DMS153 (cell line): ENCODE results near the gene UACA.

Source experiments
- DNase-seq: peaks from one replicate; lab custom pipeline; 2025; lab: John Stamatoyannopoulos, UW

UACA gene

GRCh38 chr15:70788114-70789049, 25.0 kb upstream of the UACA start:
- DNase-seq = no peak

- DNase-seq = no peak
Measured at GRCh38 chr15:70786996-70787395, 23.6 kb upstream of the UACA start.

DNA sequence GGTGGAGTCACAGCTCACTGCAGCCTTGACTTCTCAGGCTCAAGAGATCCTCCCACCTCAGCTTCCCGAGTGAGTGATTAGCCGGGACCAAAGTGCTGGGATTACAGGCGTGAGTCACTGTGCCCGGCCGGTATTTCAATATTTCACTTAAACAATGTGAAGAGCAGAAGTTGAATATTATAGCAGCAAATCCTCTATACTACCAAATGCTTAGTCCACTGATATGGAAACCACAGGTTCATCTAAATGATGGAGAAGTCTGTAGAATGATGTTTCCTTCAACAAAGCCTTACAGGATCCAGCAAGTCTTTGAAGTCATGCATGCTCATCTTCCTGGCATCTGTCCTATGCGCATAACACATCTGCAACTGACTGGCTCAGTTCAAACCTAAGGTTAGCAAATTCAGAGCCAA, 20.3 kb upstream of the UACA start:
- DNase-seq = no peak

- no peak for DNase-seq
Measured at GRCh38 chr15:70783041-70783440, 19.7 kb upstream of the UACA start.

DNA sequence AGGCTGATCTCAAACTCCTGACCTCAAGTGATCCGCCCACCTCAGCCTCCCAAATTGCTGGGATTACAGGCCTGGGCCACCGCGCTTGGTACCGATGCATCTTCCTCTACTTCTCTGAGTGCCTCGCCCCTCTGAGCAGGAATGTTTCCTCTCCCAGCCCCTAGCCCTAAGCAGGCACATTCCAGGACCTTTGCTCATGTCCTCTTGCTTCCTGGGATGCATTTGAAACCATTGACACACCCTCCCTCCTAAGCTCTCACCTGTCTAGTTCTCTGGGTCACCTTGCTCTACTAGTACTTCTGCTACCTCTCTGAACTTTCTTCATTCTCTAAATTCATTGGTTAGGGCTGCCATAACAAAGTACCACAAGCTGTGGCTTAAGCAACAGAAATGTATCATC, 17.9 kb upstream of the UACA start:
- DNase-seq = no peak

DNA sequence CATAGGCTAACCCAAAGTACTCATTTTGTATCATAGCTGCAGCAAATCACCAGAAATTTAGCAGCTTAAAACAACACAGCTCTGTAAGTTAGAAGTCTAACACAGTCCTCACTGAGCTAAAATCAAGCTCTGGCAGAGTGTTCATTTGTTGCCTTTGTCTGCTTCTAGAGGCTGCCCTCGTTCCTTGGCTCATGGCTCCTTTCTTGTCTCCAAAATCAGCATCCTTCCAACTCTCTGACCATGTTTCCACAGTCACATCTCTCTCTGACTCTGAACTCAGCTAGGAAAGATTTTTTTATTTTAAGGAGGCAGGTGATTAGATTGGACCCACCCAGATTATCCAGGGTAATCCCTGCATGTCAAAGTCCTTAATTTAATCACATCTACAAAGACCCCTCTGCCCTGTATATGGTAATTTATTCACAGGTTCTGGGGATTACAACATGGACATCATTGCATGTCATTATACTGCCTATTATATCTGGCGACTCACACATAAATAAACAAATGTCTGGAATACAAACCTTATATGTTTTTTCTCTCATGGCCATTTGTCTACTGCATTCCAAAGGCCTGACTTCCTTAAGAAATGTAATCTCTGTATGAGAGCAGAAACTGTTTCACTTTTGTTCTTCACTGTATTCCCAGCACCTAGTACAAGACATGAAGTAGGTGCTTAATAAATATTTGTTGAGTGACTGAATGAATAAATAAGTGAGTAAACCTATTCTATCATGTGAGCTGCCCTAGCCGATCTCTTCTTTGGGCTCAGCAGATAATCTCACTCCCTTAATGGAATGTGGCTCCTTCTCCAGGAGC, 15.1 kb upstream of the UACA start:
- DNase-seq = no peak

DNA sequence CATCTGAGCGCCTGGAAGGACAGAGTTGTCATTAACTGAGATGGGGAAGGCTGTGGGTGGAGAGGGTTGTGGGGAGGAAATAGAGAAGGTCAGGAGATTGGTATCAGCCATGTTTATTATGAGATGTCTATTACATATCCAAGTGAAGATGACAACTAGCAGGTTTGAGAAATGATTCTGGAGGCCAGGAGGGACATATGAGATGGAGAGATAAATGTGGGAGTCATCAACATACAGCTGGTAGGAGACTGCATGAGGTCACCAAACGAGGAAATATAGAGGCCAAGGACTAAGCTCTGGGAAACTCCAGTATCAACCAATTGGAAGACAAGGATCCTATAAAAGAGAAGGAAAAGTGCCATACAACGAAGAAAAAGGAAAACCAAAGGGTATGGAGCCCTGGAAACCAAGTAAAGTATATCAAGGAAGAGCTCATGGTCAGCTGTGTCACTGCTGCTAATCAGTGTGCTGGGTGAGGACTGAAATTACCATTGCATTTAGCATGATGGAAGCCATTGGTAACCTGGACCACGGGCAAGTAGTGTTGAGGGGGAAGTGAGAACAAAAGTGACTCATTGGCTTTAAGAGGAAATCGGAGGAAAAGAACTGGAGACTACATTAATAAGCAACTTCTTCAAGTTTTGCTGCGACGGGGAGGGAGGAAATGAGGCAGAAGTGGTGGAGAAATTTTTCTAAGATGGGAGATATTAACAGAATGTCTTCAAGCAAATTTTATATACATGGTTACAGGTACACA, 14.0 kb upstream of the UACA start:
- DNase-seq = no peak

GRCh38 chr15:70775160-70775559, 11.8 kb upstream of the UACA start:
- no peak for DNase-seq

GRCh38 chr15:70772402-70772801, 9.0 kb upstream of the UACA start:
- DNase-seq = no peak

- DNase-seq = no peak
Measured at GRCh38 chr15:70770863-70771262, 7.5 kb upstream of the UACA start.

- no peak for DNase-seq
Measured at GRCh38 chr15:70768257-70768883, 5.0 kb upstream of the UACA start.

DNA sequence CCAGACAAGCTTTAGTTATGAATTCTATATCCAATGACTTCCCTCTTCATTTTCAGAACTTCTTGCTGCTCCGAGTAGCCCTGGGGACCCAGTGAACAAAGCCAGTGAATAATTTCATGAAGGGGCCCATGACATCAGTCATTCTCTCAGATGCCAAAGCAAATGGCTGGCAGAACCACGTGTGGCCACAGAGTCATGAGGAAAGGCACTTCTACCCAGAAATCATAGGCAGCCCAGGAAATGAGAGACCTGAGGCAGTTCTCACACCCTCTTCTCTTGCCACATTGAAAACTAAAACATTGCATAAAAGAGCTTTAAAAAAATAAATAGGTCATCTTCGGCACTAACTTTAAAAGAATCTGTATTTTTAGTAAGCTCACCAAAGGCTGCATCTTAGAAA, 4.3 kb upstream of the UACA start:
- no peak for DNase-seq

DNA sequence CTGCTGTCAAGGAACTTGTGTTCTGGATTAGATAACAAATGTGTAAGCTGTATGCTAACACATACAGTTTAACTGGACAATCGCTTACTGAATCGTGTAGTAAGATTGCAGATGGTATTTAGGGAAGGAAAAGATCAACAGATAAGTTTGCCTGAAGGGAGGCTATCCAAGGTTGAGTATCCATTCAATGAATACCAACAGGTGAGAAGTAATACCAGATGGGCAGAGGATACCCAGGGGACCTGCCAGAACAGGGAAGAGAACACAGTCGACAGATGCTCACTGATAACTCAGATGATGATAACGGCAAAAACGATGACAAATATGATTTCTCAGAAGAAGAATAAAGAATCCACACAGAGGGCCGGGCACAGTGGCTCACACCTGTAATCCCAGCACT, 3.2 kb upstream of the UACA start:
- DNase-seq = no peak

DNA sequence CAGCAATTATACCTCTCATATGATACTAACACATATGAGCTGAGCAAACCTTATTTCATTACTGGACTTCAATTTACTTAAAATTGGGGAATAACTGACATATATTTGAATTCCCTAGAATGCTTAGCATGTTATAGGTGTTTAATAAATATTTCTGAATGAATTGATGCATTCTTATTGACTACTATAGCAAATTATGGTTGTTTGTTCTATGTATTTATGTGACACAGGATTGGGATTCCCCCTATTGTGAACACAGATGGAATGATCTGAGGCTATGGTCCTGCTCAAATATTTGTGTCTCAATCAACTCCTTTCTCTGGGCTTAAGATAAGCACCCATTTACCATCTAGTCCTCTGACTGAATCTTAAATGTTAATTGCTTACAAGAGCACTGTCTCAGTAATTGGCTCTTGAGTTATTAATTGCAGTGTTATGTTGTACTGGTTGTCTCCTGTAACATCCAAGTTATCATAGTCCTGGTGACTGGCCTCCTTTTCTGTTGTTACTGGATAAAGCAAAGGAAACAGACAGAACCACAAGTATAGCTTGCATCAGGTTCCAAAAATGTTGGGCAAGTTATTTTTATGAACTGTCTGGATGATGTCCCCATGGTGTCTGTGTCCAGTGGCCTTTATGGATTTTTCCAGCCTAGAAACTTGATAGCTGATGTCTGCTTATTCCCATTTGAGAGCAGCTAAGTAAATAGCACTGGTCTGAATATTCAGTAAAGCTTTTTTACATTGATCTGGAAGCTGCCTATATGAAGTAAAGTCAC, 2.3 kb upstream of the UACA start:
- DNase-seq = no peak

DNA sequence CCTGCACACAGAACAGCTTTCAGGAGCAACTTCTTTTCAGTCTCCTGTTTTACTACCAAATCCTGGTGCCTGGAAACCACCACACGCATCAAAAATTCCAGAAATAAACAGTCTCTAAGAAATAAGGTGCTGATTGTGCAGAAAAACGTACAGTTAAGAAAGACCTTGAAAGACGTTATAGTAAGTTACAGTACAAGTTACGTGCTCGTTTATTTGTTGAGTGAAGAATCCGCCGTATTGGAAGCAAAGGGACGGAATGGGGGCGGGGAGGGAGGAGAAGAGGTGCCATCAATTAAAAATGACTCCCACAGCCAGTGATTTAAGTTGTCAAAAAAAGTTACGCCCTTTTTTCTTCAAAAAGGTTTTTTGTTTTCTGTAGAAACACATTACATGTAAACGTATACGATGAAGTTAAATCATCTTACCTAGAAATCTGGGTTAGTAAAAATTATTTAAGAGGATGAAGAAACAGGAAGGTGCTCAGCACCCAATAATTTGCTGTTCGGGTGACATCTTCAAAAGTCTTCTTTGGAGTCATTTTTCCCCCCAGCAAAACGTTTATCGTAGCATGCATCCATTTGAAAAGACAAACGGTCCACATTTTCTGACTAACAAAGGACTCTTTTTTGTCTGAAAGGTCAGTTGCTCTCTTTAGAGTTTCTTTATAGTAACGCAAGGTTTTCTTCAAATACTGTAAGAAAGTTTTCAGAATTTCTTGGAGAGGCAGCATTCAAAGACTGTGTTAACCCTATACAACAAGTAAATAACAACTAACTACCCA, 782 bp upstream of the UACA start:
- no peak for DNase-seq

DNA sequence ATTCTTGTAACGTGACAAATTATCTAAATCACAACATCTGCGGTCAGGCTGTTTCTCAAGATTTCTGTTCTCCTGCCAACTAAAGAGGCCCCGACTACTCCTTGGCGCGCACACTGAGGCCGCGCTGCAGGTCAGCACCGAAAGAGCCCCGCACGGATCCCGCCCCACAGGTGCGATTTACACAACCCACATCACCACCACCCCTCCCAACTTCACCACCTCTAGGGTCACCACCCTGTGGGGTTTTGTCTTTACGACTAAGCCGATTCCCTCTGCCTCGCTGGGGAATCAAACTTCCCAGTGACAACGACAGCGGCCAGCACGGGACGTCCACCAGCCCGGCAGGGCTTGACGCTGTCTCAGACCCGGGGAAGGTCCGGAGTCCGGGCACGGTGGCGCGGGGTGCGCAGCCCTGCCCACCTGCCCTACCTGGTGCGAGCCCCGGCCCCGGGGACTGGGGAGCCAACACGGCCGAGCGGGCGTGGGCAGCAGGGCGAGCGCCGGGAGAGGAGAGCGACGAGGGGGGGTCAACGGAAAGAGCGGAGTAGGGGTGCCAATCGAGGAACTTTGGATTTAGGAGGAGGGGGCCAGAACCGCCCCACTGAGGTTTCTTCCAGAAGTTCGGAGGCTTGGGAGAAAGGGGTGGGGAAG, 764 bp downstream of the UACA start:
- no peak for DNase-seq

GRCh38 chr15:70761931-70762468, 1.4 kb downstream of the UACA start:
- no peak for DNase-seq

GRCh38 chr15:70761046-70761445, 2.3 kb downstream of the UACA start:
- DNase-seq = no peak

DNA sequence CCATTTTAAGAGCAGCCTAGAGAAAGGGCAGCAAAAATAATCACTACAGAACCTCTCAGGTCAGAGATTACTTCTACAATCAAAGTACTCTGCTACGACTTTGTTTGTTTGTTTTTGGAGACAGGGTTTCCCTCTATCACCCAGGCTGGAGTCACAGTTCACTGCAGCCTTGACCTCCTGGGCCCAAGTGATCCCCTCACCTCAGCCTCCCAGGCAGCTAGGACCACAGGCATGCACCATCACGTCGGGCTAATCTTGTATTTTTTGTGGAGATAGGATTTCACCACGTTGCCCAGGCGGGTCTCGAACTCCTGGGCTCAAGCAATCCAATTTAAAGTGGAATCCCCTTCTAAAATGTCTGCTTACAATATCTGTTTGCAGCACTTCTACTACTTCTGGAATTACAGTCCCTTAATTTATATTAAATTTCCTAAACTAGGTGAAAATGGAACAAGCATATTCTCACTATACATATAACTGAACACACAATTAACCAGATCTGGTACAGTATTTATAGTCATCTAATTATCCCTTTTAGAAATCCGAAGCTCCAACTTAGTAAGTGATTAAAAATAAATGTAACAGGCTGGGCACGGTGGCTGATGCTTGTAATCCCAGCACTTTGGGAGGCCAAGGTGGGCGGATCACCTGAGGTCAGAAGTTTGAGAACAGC, 4.4 kb downstream of the UACA start:
- DNase-seq = no peak
